GDM1 (cell line): ENCODE results near the gene DMD.

Experiments
- DNase-seq: peaks from one replicate; lab custom pipeline; 2025; lab: John Stamatoyannopoulos, UW

The DMD gene

GRCh38 chrX:31227250-31227649 is 1984.1 kb downstream of the DMD start:
- DNase-seq: no peak

GRCh38 chrX:31225819-31226218 is 1985.5 kb downstream of the DMD start:
- DNase-seq: no peak

GRCh38 chrX:31224381-31225012 is 1986.9 kb downstream of the DMD start:
- no peak for DNase-seq

- DNase-seq: no peak
Observed at GRCh38 chrX:31223817-31224216, 1987.5 kb downstream of the DMD start.

GRCh38 chrX:31222946-31223345 is 1988.4 kb downstream of the DMD start:
- no peak for DNase-seq

GRCh38 chrX:31219174-31219573 is 1992.2 kb downstream of the DMD start:
- no peak for DNase-seq

GRCh38 chrX:31217084-31217483 is 1994.3 kb downstream of the DMD start:
- DNase-seq: no peak

- no peak for DNase-seq
Observed at GRCh38 chrX:31215277-31215815, 1996.0 kb downstream of the DMD start.

GRCh38 chrX:31213941-31214340 is 1997.4 kb downstream of the DMD start:
- DNase-seq: no peak

GRCh38 chrX:31212856-31213748 is 1998.2 kb downstream of the DMD start:
- no peak for DNase-seq

- DNase-seq: no peak
Observed at GRCh38 chrX:31209005-31209628, 2002.2 kb downstream of the DMD start.

GRCh38 chrX:31201503-31201902 is 2009.8 kb downstream of the DMD start:
- DNase-seq: no peak

- no peak for DNase-seq
Observed at GRCh38 chrX:31200430-31200829, 2010.9 kb downstream of the DMD start.

GRCh38 chrX:31199840-31200114 is 2011.6 kb downstream of the DMD start:
- DNase-seq: no peak

GRCh38 chrX:31199056-31199839 is 2012.1 kb downstream of the DMD start:
- DNase-seq: no peak

- DNase-seq: no peak
Observed at GRCh38 chrX:31190221-31190975, 2021.0 kb downstream of the DMD start.

- DNase-seq: no peak
Observed at GRCh38 chrX:31186693-31187338, 2024.5 kb downstream of the DMD start.

GRCh38 chrX:31185884-31186283 is 2025.5 kb downstream of the DMD start:
- DNase-seq: no peak

- DNase-seq: no peak
Observed at GRCh38 chrX:31181377-31182000, 2029.9 kb downstream of the DMD start.

- no peak for DNase-seq
Observed at GRCh38 chrX:31179203-31179602, 2032.1 kb downstream of the DMD start.

- DNase-seq: no peak
Observed at GRCh38 chrX:31178769-31179125, 2032.6 kb downstream of the DMD start.
